Right ventricle myocardium superior (tissue), 1 donor: ENCODE measurements around the gene USP2. TPM values are rescaled to one million over a fixed set of nuclear protein-coding genes. Genes with fewer than 3 reads are reported as not detected.

Experiments
- ATAC-seq: fragments of 200-7000 bp; cut with Tn5 transposase; one replicate; pipeline ENCODE4 v1.9.1; 2020; ENCODE audit warnings: mild to moderate bottlenecking; ENCODE audit not compliant: poor library complexity
- DNase-seq: peaks from one replicate; pipeline ENCODE4 v3.0.0-alpha.2; 2020
- intact Hi-C: fragments of 100-400 bp; cut with DNase I; formaldehyde crosslinking; loops from one replicate; pipeline ENCODE4 v1.11.2; 2022
- total RNA-seq: library from RNA; stranded (reverse); fragmentation: NEBNext Ultra II Directional; extraction: Animal tissue kit (Norgen Biotek cat#: 25700); gene quantifications from one replicate; pipeline ENCODE4 v1.2.1, GENCODE V29; 2021
- donor health status: DM: no; HTN: yes; CAD: no; lungs with severe emphysema.

The USP2 gene
- total RNA-seq, 1 donor from 2014 or later = 136 TPM

- DNase-seq = no peak
- intact Hi-C loops = loop anchor here (5.0 to 10.0 kb wide), 2 partner anchors 113 to 176 kb away; partner anchors contain the start of genes ABCG4 and CBL
- no peak for ATAC-seq
These were observed 61.2 kb downstream of the USP2 start for GRCh38 chr11:119320240-119320775.

- intact Hi-C loops = loop anchor here (5.0 to 10.0 kb wide), 2 partner anchors 112 to 175 kb away; partner anchors contain the start of genes ABCG4 and CBL
- ATAC-seq (no peak), DNase-seq (no peak)
These were observed 61.7 kb downstream of the USP2 start for GRCh38 chr11:119319700-119320239.

- DNase-seq (no peak), ATAC-seq (no peak)
- intact Hi-C loops = no loop called here
These were observed 62.3 kb downstream of the USP2 start for GRCh38 chr11:119319136-119319699.

GRCh38 chr11:119318240-119319135 lies 63.0 kb downstream of the USP2 start:
- no peak for ATAC-seq
- intact Hi-C loops = no loop called here

GRCh38 chr11:119317592-119318239 lies 63.8 kb downstream of the USP2 start:
- DNase-seq (no peak), ATAC-seq (no peak)
- intact Hi-C loops = no loop called here

More at GRCh38 chr11:119318240-119319135, 63.0 kb downstream of the USP2 start:
- no peak for DNase-seq

GRCh38 chr11:119316729-119317591 lies 64.5 kb downstream of the USP2 start, which contains the start of gene MCAM:
Gene MCAM, minus strand, starts transcription at chr11:119317130. Its CDS starts 29 bp downstream, at chr11:119317101.
- intact Hi-C loops = no loop called here
- no peak for DNase-seq
- peak; percentile 38 for ATAC-seq

DNA sequence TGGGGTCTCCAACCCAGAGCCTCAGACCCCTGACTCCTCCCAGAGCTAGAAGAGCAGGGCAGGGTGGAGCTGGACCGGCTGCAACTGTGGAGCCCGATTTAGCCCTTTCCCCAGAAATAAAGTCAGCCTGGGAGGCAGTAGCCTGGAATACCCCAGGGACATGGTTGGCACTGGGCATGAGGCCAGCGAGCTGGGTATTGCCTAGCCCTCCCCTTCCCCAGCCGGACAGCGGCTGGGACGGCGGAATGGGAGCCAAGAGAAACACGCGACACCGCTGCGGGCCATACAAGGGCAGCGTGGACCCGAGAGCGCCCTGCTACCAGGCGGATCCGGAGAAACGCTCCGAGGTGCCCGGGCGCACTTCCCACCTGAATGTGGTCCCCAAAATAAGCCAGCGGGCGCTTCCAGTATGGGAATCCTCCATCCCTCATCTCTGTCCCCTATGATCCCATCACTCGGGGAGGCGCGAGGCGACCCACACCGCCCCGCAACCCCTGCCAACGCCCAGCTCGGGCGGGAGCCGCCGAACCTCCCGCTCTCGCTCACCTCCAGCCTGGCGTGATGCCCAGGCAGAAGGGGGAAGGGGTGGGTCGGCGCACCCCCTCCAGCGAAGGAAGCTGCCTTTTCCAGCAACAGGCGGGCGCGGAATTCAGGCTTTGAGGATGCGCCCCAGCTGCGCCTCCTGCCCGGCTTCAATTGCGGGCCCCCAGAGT lies 65.3 kb downstream of the USP2 start:
- intact Hi-C loops = no loop called here

DNA sequence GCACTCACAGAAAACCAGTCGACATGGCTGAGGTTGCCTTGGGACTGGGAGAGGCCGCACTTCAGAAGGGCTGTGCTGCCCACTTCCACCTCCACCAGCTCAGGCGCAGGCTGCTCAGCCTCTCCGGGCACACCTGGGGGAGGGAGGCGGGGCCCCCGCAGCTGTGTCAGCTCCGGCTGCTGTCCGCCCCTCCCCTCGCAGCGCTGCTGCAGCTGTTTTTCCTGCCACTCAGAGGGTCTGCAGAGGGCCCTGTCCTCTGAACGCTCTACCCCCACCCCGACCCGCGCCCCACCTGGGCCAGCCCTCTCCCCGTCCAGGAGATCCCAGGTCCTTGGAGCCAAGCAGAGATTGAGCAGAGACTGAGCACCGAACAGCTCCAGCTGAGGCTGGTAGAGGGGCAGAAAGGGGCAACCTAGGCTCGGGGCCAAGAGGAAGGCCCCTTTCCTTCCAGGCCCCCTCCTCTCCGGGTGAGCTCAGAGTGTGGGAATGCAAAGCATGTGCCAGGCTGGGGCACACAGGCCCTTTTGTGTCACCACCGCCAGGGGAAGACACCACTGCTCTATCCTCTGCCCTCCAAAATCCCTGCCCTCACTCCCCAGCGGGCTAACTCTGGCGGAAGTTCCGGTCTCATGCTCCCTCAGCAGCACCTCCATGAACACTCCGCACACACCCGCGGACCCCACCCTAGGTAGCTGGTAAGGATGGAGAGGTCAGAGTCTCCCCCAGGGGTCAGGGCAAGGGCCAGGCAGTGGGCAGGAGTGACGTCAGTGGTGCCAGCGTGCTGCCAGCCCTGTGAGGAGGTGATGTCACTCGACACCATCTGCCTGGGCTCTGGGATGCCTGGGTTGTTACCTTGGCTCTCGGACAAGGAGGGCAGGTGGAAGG lies 66.1 kb downstream of the USP2 start:
- ATAC-seq (peak; percentile 44), DNase-seq (no peak)
- intact Hi-C loops = no loop called here

More for the DNA sequence above, 65.3 kb downstream of the USP2 start:
- DNase-seq (peak; percentile 83), ATAC-seq (peak; percentile 38)

DNA sequence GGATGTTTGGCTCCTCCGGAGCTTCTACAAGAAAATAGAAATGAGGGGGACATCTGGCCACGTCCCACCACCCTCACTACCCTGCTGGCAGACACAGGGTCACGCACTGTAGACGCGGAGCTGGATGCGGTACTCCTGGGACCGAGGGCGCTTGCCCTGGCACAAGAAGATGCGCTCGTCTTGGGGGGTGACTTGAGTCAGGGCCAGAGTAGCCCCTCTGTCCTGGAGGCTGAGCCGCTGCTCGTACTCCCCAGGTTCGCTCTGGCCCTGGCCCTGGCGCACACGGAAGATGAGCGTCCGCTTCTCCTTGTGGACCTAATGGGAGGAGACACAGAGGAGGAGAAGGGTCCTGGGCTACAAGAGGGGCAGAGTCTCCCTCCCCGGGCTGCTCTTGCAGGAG lies 66.8 kb downstream of the USP2 start:
- ATAC-seq = no peak
- DNase-seq = no peak
- intact Hi-C loops = no loop called here

GRCh38 chr11:119310682-119311052 lies 70.8 kb downstream of the USP2 start:
- ATAC-seq (no peak), DNase-seq (no peak)
- intact Hi-C loops = no loop called here

DNA sequence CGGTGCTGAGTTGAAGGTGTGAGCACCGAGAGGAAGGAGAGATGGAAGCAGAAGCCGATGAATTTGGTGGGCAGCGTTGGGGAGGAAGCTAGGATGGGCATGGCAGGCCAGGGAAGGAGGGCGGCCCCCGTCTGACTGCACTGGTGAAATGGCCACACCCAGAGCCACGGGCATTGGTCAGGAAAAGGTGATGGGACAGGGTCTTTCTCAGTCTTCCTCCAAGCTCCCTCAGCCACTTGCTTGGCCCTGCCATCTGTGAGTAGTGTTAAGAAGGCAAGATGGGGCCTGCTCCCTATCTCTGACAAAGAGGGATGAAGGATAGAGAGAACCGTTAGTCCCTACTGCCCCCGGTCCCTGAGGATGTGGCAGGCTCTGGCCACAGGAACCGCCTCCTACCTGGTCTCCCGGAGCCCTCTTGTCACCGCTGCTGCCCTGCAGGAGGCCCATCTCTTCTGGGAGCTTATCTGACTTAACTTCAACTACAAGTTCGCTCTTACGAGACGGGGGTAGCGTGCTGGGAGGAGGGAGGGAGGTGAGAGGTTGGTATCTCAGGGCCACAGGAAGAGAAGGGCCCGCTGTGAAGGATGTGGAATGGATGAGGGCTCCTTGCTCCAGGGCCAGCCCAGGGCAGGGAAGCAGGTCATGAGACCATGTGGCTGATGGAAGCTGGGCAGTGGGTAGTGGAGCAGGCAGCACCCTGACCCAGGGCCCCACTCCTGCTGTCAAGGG lies 71.4 kb downstream of the USP2 start:
- no peak for DNase-seq
- no peak for ATAC-seq
- intact Hi-C loops = no loop called here

GRCh38 chr11:119309411-119309810 lies 72.1 kb downstream of the USP2 start:
- intact Hi-C loops = no loop called here
- DNase-seq (no peak), ATAC-seq (no peak)

DNA sequence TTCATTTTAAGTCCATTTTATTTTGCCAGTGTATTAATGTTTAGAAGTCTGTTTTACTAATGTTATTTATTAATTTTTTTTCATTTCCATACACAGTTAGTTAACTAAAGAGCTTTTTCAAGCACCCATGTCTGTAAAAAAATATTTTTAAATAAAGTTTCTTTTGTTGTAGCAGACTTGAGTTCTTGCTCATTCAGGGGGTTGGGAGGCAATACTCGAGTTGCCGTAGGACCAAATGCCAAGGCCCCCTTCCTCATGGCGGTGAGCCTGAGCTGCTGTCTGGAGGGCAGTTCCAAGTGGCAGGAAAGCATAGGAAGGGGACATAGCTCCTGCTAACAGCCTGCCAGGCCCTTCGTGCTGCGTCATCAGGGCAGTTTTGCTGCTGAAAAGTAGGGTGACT lies 73.5 kb downstream of the USP2 start:
- no peak for DNase-seq
- intact Hi-C loops = no loop called here
- ATAC-seq = no peak

GRCh38 chr11:119307219-119307618 lies 74.3 kb downstream of the USP2 start:
- DNase-seq = no peak
- peak; percentile 31 for ATAC-seq
- intact Hi-C loops = no loop called here

DNA sequence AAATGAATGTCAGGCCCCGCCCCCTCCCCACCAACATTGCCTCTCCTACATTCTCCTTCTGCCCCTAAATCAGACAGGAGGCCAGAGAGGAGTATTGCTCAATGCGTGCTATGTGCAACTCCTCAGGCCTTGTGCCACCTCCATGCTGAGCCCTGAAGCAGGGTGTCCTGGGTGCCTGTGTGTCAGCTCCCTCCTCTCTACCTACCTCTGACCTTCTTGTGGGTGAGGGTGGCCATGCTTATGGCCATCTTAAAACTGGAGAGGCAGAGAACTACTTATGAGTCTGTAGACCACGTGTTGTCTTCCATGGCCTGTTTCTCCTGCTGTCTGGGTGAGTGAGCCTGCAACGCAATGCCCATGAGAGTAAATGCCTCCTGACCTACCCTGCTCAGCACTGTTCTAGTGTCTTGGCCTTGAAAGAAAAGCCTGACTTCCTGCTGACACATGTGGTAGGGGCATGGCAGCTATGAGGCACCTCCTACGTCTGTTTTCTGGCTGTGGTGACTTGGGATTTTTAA lies 75.1 kb downstream of the USP2 start:
- DNase-seq (no peak), ATAC-seq (peak; percentile 42)
- intact Hi-C loops = no loop called here
